ENCODE data around the gene SYTL5. TPM values are rescaled to one million over a fixed set of nuclear protein-coding genes. Genes with fewer than 3 reads are reported as not detected.

SYTL5 gene
- total and polyA plus RNA-seq, 2 of the 4 experiments (the other 2 are of a cell fraction): 0.19 to 0.54 TPM

DNA sequence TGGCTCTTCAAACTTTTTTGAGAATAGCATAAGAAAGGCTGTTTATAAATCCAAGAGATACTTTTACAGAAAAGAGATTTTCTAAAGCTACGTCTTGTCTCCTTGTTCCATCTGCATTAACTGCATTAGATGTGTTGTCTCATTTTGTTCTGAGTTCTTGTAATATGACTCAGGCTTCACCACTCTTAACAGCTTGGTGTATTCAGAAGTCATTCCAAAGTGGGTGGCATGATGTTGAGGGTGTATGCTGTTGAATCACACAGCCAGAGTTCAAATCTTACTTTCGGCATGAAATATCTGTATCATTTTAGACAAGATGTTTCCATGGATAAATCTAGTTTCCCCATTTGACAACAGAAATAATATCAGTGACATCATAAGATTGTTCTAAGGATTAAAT, 30.1 kb downstream of the SYTL5 start:
- Histone ChIP-seq H2BK15ac (ENCODE audit: low read depth, low read length) (no peak overlapping the region), H4K5ac (ENCODE audit: low read depth, low read length) (no peak overlapping the region), H4K8ac (ENCODE audit: low read depth in 2 of 2, low read length in 2 of 2) (no peak overlapping the region), H2BK20ac (ENCODE audit: low read depth, low read length) (no peak overlapping the region), H3K27ac (ENCODE audit: insufficient read depth, low read length) (no peak overlapping the region), H3K56ac (ENCODE audit: extremely low read depth, insufficient read depth, low read length) (no peak overlapping the region), H2BK5ac (ENCODE audit: low read depth, low read length, poor library complexity, severe bottlenecking) (no peak overlapping the region), H3K9ac (ENCODE audit: low read depth, low read length) (no peak overlapping the region), H3K9me3 (ENCODE audit: control insufficient read depth, insufficient read depth, low read length) (no peaks in the 10 kb centered on the region), H3K9me1 (ENCODE audit: insufficient read depth, low read length) (no peaks in the 10 kb centered on the region), H2AFZ (replicated peaks; ENCODE audit: low read length, poor library complexity) (no peak overlapping the region), H3K27me3 (ENCODE audit: control insufficient read depth, insufficient read depth, low read length) (no peaks in the 10 kb centered on the region; the same call in 1 of the 2 replicates), H3K18ac (ENCODE audit: low read depth, low read length) (no peak overlapping the region), H3K79me1 (ENCODE audit: low read depth in 1 of 2, low read length in 2 of 2) (no peaks in the 10 kb centered on the region), H4K91ac (ENCODE audit: insufficient read depth, low read depth, low read length) (no peak overlapping the region), H3K4ac (ENCODE audit: low read depth, low read length) (no peak overlapping the region), H3K36me3 (ENCODE audit: control insufficient read depth, insufficient read depth, low read length) (no peaks in the 10 kb centered on the region), H3K4me3 (ENCODE audit: insufficient read depth, low read depth, low read length) (no peak overlapping the region), H3K14ac (replicated peaks; ENCODE audit: low read depth, low read length) (no peak overlapping the region), H4K20me1 (ENCODE audit: insufficient read depth, low read length) (no peaks in the 10 kb centered on the region), H2BK120ac (ENCODE audit: low read depth, low read length) (no peak overlapping the region), H2AK5ac (ENCODE audit: low read depth, low read length) (no peak overlapping the region), H3K4me2 (ENCODE audit: low read depth, low read length) (no peak overlapping the region), H3K23ac (ENCODE audit: low read depth, low read length) (no peak overlapping the region), H2AK9ac (replicated peaks; ENCODE audit: low read depth, low read length, poor library complexity) (no peak overlapping the region), H3K4me1 (ENCODE audit: control insufficient read depth, insufficient read depth, low read length) (no peaks in the 10 kb centered on the region)
- CTCF ChIA-PET: no interaction called here
- DNase-seq (peak; percentile 6), ATAC-seq (ENCODE audit: low read depth) (no peak)
- POLR2A ChIA-PET (ENCODE audit: unreplicated experiment): no interaction called here
- no peak for TF ChIP-seq MAFK (IDR thresholded peaks at IDR 0.05; ENCODE audit: low read depth, low read length)
- no peak for TF ChIP-seq CTCF (conservative IDR thresholded peaks at IDR 0.05; ENCODE audit: low read depth, low read length)
- no peak for TF ChIP-seq RFX5 (IDR thresholded peaks at IDR 0.05; ENCODE audit: low read depth, low read length)
- no peak for TF ChIP-seq RCOR1 (IDR thresholded peaks at IDR 0.05; ENCODE audit: insufficient replicate concordance, low read length)
- TF ChIP-seq, protein P1, sequence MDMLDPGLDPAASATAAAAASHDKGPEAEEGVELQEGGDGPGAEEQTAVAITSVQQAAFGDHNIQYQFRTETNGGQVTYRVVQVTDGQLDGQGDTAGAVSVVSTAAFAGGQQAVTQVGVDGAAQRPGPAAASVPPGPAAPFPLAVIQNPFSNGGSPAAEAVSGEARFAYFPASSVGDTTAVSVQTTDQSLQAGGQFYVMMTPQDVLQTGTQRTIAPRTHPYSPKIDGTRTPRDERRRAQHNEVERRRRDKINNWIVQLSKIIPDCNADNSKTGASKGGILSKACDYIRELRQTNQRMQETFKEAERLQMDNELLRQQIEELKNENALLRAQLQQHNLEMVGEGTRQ (IDR thresholded peaks at IDR 0.05; ENCODE audit: low read depth, low read length): no peak
- TF ChIP-seq, protein P2, sequence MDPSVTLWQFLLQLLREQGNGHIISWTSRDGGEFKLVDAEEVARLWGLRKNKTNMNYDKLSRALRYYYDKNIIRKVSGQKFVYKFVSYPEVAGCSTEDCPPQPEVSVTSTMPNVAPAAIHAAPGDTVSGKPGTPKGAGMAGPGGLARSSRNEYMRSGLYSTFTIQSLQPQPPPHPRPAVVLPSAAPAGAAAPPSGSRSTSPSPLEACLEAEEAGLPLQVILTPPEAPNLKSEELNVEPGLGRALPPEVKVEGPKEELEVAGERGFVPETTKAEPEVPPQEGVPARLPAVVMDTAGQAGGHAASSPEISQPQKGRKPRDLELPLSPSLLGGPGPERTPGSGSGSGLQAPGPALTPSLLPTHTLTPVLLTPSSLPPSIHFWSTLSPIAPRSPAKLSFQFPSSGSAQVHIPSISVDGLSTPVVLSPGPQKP (IDR thresholded peaks at IDR 0.05; ENCODE audit: borderline replicate concordance, low read depth, low read length): no peak
- no peak for TF ChIP-seq RAD21 (IDR thresholded peaks at IDR 0.05; ENCODE audit: low read length)
- TF ChIP-seq MAZ (IDR thresholded peaks at IDR 0.05; ENCODE audit: borderline replicate concordance, low read depth, low read length): no peak
- no peak for TF ChIP-seq NFE2L2 (IDR thresholded peaks at IDR 0.05; ENCODE audit: low read depth, low read length)
- WGBS, 2 experiments (ENCODE audit: extremely low coverage in 2 of 2, insufficient read length in 1 of 2): no CpG with 5 or more reads among the region's 2 CpGs
- intact Hi-C loops (cut with micrococcal nuclease) (no loop called here), dilution Hi-C loops (cut with HindIII; ENCODE audit: low sequenced_read_pairs, unreplicated experiment) (no loop called here), in situ Hi-C loops (cut with MboI; ENCODE audit: low sequenced_read_pairs) (loop anchor here (25.0 kb wide), 1 partner anchor 101 kb away; no protein-coding TSS in a partner anchor)
- no TSS peak for BruUV-seq (replicated peaks)

All from IMR-90 (cell line).